ENCODE data around the gene DGKB. TPM values are rescaled to one million over a fixed set of nuclear protein-coding genes. Genes with fewer than 3 reads are reported as not detected.

DGKB gene
- total RNA-seq, 2 donors from 2014 or later: 0.44 to 0.63 TPM

DNA sequence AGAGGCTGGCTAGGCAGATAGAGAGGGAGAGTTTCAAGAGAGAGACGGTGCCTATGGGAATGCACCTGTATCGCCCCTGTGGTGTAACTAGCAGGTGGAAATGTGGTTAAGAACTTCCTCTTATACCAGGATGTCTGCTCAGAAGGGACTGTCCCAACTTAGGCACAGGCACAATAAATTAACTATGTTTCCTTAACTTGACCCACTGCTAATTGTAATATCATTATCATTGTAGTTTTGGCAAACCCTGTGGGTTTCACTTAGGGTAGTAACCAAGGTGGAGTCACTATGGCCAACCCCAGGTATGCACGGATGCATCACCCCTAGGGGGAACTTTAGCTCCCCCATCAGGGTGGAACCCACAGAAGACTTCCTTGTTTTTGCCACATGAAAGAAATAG, 455.7 kb downstream of the DGKB start:
- Histone ChIP-seq H3K27ac (no peak overlapping the region), H3K27me3 (no peaks in the 10 kb centered on the region), H3K4me1 (no peaks in the 10 kb centered on the region), H3K36me3 (no peaks in the 10 kb centered on the region), H3K4me3 (no peak overlapping the region), H3K9me3 (peaks cover 0 to 6% of the 10 kb centered on the region in 2 donors)
- TF ChIP-seq, protein P1, sequence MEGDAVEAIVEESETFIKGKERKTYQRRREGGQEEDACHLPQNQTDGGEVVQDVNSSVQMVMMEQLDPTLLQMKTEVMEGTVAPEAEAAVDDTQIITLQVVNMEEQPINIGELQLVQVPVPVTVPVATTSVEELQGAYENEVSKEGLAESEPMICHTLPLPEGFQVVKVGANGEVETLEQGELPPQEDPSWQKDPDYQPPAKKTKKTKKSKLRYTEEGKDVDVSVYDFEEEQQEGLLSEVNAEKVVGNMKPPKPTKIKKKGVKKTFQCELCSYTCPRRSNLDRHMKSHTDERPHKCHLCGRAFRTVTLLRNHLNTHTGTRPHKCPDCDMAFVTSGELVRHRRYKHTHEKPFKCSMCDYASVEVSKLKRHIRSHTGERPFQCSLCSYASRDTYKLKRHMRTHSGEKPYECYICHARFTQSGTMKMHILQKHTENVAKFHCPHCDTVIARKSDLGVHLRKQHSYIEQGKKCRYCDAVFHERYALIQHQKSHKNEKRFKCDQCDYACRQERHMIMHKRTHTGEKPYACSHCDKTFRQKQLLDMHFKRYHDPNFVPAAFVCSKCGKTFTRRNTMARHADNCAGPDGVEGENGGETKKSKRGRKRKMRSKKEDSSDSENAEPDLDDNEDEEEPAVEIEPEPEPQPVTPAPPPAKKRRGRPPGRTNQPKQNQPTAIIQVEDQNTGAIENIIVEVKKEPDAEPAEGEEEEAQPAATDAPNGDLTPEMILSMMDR (IDR thresholded peaks at IDR 0.05): no peak
- no peak for DNase-seq (ENCODE audit: low spot score)

GRCh38 chr7:14446219-14446618, 456.3 kb downstream of the DGKB start:
- no peak overlapping the region for H3K4me3 ChIP-seq
- H3K4me1 ChIP-seq: no peaks in the 10 kb centered on the region
- H3K36me3 ChIP-seq: no peaks in the 10 kb centered on the region
- TF ChIP-seq, protein P1 (IDR thresholded peaks at IDR 0.05): no peak
- no peak overlapping the region for H3K27ac ChIP-seq
- DNase-seq (ENCODE audit: low spot score): no peak
- H3K27me3 ChIP-seq: no peaks in the 10 kb centered on the region
- peaks cover 0 to 6% of the 10 kb centered on the region in 2 donors for H3K9me3 ChIP-seq

GRCh38 chr7:14438366-14438765, 464.2 kb downstream of the DGKB start:
- Histone ChIP-seq H3K4me3 (no peak overlapping the region), H3K27me3 (no peaks in the 10 kb centered on the region), H3K9me3 (no peaks in the 10 kb centered on the region), H3K4me1 (peaks cover 0 to 5% of the 10 kb centered on the region in 2 donors), H3K27ac (no peak overlapping the region), H3K36me3 (no peaks in the 10 kb centered on the region)
- no peak for DNase-seq (ENCODE audit: low spot score)
- TF ChIP-seq, protein P1 (IDR thresholded peaks at IDR 0.05): no peak

GRCh38 chr7:14436878-14437277, 465.7 kb downstream of the DGKB start:
- Histone ChIP-seq H3K9me3 (no peaks in the 10 kb centered on the region), H3K36me3 (no peaks in the 10 kb centered on the region), H3K27me3 (no peaks in the 10 kb centered on the region), H3K4me3 (no peak overlapping the region), H3K27ac (no peak overlapping the region), H3K4me1 (peaks cover 0 to 5% of the 10 kb centered on the region in 2 donors)
- TF ChIP-seq, protein P1 (IDR thresholded peaks at IDR 0.05): no peak
- DNase-seq (ENCODE audit: low spot score): no peak

GRCh38 chr7:14432924-14433323, 469.6 kb downstream of the DGKB start:
- no peak for DNase-seq (ENCODE audit: low spot score)
- TF ChIP-seq, protein P1 (IDR thresholded peaks at IDR 0.05): no peak
- peaks cover 0 to 4% of the 10 kb centered on the region in 2 donors for H3K9me3 ChIP-seq
- H3K27me3 ChIP-seq: no peaks in the 10 kb centered on the region
- H3K36me3 ChIP-seq: no peaks in the 10 kb centered on the region
- no peaks in the 10 kb centered on the region for H3K4me1 ChIP-seq
- no peak overlapping the region for H3K4me3 ChIP-seq
- no peak overlapping the region for H3K27ac ChIP-seq

DNA sequence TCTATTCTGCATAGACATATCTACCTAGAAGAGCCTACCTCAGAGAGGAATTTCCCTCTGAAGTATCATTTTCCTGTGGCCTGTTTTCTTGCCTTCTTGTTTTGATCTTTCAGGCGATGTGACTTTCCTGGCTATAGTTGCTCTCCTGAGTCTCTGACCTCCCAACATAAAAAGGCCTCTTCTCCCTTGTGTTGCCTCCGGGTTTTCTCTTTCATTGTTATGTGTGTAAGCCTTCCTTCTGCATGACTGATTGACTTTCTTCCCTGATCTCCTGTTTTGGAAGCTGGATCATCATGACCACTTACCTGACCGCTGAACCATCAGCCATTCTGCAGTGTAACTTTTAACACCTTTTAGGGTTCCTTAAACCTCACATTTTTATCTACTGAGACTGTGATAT, 471.6 kb downstream of the DGKB start:
- no peaks in the 10 kb centered on the region for H3K27me3 ChIP-seq
- peaks cover 0 to 8% of the 10 kb centered on the region in 2 donors for H3K9me3 ChIP-seq
- H3K4me1 ChIP-seq: no peaks in the 10 kb centered on the region
- H3K27ac ChIP-seq: no peak overlapping the region
- TF ChIP-seq, protein P1 (IDR thresholded peaks at IDR 0.05): no peak
- H3K36me3 ChIP-seq: no peaks in the 10 kb centered on the region
- DNase-seq (ENCODE audit: low spot score): no peak
- no peak overlapping the region for H3K4me3 ChIP-seq
